Measurements from ENCODE around the gene ATXN10. TPM values are rescaled to one million over a fixed set of nuclear protein-coding genes. Genes with fewer than 3 reads are reported as not detected.

Gene ATXN10
- total RNA-seq, 1 experiment from 2014 or later = 135 TPM

GRCh38 chr22:45890351-45890635 lies 218.7 kb downstream of the ATXN10 start (continued):
- no peak for TF ChIP-seq CTCF (IDR thresholded peaks at IDR 0.05 in 2 of 3, conservative IDR thresholded peaks at IDR 0.05 in 1 of 3; ENCODE audit: borderline replicate concordance in 1 of 3, insufficient read depth in 1 of 3, low read depth in 2 of 3, low read length in 2 of 3)
- TF ChIP-seq TCF7L2 (IDR thresholded peaks at IDR 0.05; ENCODE audit: borderline replicate concordance, extremely low read depth, insufficient read depth, insufficient read length) = no peak

GRCh38 chr22:45891021-45891421 lies 219.4 kb downstream of the ATXN10 start:
- no peaks in the 10 kb centered on the region for H3K9me3 ChIP-seq (ENCODE audit: control insufficient read depth in 1 of 2, insufficient read depth in 1 of 2, low read depth in 1 of 2, low read length in 2 of 2)
- no peak overlapping the region for H3K4me2 ChIP-seq (ENCODE audit: low read length)
- peaks cover 0 to 10% of the 10 kb centered on the region in 2 experiments; a peak in 2 of 4 replicates for H3K4me1 ChIP-seq (ENCODE audit: control insufficient read depth in 1 of 2, insufficient read depth in 2 of 2, low read length in 2 of 2)
- no peak overlapping the region for H3K27ac ChIP-seq (ENCODE audit: low read depth, low read length)
- BruUV-seq (replicated peaks) = no TSS peak
- ChIA-PET RAD21 (ENCODE audit: low non-redundant PET in 1 of 2, low total read pairs in 2 of 2, uncharacterized antibody in 2 of 2, unreplicated experiment in 2 of 2) (no interaction called here), POLR2A (no interaction called here), CTCF (no interaction called here)
- intact Hi-C loops (cut with micrococcal nuclease) = no loop called here
- H3K36me3 ChIP-seq (ENCODE audit: control insufficient read depth in 1 of 2, insufficient read depth in 2 of 2, low read length in 2 of 2) = no peaks in the 10 kb centered on the region
- no peaks in the 10 kb centered on the region for H3K27me3 ChIP-seq (ENCODE audit: insufficient read depth, low read length)
- H3K9me2 ChIP-seq (ENCODE audit: insufficient read depth) = no peaks in the 10 kb centered on the region
- ATAC-seq (no peak), DNase-seq (ENCODE audit: low read depth, low spot score) (no peak)
- TF ChIP-seq, protein P1, sequence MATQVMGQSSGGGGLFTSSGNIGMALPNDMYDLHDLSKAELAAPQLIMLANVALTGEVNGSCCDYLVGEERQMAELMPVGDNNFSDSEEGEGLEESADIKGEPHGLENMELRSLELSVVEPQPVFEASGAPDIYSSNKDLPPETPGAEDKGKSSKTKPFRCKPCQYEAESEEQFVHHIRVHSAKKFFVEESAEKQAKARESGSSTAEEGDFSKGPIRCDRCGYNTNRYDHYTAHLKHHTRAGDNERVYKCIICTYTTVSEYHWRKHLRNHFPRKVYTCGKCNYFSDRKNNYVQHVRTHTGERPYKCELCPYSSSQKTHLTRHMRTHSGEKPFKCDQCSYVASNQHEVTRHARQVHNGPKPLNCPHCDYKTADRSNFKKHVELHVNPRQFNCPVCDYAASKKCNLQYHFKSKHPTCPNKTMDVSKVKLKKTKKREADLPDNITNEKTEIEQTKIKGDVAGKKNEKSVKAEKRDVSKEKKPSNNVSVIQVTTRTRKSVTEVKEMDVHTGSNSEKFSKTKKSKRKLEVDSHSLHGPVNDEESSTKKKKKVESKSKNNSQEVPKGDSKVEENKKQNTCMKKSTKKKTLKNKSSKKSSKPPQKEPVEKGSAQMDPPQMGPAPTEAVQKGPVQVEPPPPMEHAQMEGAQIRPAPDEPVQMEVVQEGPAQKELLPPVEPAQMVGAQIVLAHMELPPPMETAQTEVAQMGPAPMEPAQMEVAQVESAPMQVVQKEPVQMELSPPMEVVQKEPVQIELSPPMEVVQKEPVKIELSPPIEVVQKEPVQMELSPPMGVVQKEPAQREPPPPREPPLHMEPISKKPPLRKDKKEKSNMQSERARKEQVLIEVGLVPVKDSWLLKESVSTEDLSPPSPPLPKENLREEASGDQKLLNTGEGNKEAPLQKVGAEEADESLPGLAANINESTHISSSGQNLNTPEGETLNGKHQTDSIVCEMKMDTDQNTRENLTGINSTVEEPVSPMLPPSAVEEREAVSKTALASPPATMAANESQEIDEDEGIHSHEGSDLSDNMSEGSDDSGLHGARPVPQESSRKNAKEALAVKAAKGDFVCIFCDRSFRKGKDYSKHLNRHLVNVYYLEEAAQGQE (IDR thresholded peaks at IDR 0.05; ENCODE audit: low read depth) = no peak
- no peak overlapping the region for H2AFZ ChIP-seq (ENCODE audit: low read depth, low read length, poor library complexity, severe bottlenecking)
- H4K20me1 ChIP-seq (ENCODE audit: insufficient read depth) = no peaks in the 10 kb centered on the region
- H3K4me3 ChIP-seq (replicated peaks in 1 of 2; ENCODE audit: low read depth in 1 of 2, low read length in 2 of 2) = no peak overlapping the region
- H3K9ac ChIP-seq (ENCODE audit: low read length) = no peak overlapping the region
- no peaks in the 10 kb centered on the region for H3K79me2 ChIP-seq (ENCODE audit: insufficient read depth, low read length)
